Stomach (tissue), 4 donors: ENCODE results near the gene NDUFA3.

ENCODE experiments used
- CTCF ChIP-seq, 7 experiments: fragments of 450-650 bp in 4 of 7; fragments of 200-600 bp in 3 of 7; sonication (generic) in 3 of 7; IDR thresholded peaks; one replicate each; pipeline ENCODE4 v1.5.1; 2016 to 2019; ENCODE audit warnings: antibody characterized with exemption in 7 of 7, control low read depth in 2 of 7, mild to moderate bottlenecking in 1 of 7
- POLR2A ChIP-seq, 4 donors: fragments of 450-650 bp; IDR thresholded peaks; one replicate each; pipeline ENCODE4 v1.6.1; 2016; ENCODE audit warnings: antibody characterized with exemption in 4 of 4, control low read depth in 2 of 4, mild to moderate bottlenecking in 1 of 4, moderate library complexity in 1 of 4

- TF ChIP-seq CTCF (IDR thresholded peaks at IDR 0.05) (no peak), POLR2A (IDR thresholded peaks at IDR 0.05) (no peak)
Observed at GRCh38 chr19:54127688-54128440, 25.2 kb downstream of the NDUFA3 start.
